NCI-H1930 (cell line): ENCODE data around the gene AFTPH.

Experiments used
- DNase-seq, 2 experiments: peaks; one replicate each; lab custom pipeline; 2025; lab: John Stamatoyannopoulos, UW

AFTPH gene

DNA sequence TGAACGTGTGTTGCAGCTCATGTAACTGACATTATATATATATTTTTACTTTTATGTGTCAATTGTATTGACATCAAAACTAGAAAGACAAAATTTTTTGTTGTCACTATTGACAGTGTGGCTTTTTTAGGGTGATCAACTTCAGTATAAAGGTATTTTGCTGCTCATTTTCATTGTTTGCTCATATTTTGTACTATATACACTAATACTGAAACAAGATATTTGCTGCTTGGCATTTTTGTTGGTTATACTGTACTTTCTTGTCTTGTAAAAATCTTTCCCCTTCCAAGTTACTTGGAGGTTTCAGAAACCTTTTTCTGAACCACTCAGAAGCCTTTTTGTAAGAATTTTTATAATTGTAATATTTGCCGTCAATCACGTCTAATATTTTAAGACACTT, 16.5 kb downstream of the AFTPH start:
- DNase-seq = no peak

DNA sequence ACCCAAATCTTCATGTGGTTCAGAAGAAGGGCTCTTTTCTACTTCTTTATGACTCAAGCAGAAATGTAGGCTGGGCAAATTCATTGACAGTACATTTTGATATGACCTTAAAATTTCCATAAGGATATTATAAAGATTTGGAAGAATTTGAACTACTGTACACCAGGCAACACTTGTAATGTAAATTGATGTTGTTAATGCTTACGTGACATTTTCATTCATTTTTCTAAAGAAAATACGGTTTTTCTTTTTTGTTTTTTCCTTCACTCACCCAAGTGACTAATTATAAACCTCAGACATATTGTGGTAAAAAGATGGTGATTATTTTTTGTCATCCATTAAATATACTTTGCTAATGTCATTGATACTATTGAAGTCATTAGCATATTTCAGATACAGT, 17.4 kb downstream of the AFTPH start:
- DNase-seq = no peak

DNA sequence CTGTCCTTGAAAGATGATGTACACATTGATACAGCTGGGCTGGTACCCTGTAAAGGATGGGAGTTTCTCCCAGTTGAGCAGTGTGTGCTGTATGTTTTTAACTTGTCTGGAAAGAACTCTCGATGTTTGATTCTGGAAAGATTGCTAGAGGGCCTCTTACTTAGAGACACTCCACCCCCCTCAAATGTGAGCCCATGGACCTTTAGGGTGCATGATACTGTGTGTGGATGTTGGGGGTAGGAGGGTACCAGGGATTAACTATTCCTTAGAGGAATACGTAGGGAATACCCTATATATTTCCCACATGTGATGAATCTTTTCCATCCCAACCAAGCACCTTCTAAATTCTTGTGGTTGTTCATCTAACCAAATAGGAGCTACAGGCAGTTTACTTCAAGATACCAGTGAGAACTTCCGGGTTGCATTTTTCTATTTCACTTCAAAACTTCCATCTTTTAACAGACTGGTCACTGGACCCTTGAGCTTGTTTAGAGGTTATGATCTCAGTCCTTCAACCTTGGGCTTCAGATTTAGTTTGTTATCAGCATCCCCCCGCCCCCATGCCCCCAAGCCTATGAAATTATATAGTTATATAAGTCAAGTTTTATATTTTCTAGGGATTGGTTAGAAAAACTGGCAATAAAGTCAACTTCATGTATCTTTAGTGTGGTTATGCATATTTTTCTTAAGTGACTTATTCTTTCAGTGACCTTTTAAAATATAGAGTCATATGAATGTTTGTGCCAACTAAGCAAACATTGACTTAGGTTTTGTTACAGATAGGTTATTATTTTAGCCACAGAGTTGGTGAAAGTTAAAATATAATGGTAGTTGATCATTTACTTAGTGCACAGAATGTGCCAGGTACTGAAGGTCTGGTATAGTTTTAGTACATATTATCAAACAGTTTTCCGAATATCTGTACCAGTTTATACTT, 18.2 kb downstream of the AFTPH start:
- DNase-seq = no peak

DNA sequence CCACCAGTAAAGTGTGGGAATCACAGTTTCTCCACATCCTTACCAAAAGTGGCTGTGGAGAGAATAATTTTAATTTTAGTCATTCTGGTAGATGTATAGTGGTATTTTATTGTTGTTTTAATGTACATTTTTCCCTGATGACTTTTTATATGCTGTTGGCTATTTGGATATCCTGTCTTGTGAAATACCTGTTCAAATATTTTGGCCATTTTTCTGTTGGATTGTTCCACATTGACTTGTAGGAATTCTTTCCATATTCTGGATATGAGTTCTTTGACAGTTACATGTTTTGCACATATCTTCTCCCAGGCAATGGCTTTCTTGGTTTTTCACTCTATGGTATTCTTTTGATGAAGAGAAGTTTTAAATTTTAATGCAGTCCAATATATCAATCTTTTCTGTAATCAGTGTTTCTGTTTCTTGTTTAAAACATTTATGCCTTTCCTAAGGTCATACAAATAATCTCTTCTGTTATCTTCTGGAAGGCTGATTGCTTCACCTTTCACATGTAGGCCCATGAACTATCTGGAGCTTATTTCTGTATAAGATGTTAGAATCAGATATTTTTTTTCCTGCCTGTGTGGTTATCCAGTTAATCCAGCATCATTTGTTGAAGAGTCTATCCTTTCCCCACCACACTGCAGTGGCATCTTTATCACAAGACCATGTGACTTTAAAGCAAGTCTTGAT, 19.0 kb downstream of the AFTPH start:
- no peak for DNase-seq

DNA sequence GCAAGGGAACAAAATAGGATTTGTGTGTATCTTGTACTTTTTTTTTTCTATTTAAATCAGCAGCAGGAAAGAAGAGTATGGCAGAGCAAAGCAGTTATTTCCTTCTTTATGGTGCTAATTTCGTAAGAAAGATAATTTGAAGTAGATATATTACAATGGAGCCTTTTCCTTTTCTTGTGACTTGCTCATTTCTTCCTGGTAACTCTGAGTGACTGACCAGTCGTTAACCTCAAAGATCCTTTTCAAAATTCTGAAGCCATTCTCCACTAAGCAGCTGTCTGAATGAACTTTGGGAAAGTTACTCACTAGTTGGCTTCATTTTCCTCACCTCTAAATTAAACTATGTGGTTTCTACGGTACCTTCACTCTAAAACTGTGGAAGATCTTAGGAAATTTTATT, 24.6 kb downstream of the AFTPH start:
- DNase-seq = no peak

DNA sequence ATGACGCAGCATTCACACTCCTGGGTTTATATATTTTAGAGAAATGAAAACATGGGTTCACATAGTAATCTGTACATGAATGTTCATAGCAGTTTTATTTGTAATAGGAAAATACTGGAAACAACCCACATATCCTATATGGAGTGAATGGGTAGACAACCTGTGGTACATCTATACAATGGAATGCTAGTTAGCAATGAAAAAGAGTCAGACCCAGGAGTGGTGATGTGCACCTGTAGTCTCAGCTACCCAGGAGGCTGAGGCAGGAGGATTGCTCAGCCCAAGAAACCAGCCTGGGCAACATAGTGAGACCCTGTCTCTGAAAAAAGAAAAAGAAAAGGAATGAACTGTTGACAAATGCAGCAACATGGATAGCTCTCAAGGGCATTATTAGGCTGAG, 25.9 kb downstream of the AFTPH start:
- DNase-seq = no peak

DNA sequence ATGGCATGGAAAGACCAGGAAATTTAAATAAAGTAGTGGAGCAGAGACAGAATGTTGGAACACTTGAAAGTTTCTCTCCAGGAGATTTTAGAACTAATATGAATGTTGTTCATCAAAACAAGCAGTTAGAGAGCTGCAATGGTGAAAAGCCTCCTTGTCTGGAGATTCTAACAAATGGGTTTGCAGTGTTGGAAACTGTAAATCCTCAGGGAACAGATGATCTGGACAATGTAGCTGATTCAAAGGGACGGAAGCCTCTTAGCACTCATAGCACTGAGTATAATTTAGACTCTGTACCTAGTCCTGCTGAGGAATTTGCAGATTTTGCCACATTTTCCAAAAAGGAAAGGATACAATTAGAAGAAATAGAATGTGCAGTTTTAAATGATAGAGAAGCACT, 27.7 kb downstream of the AFTPH start:
- no peak for DNase-seq

DNA sequence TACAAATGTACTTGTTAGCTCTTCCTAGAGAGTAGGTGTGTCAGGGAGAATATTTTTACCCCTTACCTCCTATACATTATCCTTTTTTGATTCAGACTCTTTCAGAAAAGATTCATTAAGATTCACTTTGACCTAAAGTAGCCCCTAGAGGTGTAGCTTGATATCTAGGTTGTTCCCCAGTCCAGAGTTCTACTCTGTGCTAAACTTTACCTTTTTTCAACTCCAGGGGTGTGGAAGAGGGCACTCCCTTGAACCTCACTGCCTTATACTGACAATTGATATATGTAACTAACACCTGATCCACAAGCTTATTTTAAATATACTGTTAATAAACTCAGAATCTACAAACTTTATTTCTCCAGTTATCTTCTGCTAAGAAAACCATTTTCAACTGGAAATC, 30.0 kb downstream of the AFTPH start:
- no peak for DNase-seq

DNA sequence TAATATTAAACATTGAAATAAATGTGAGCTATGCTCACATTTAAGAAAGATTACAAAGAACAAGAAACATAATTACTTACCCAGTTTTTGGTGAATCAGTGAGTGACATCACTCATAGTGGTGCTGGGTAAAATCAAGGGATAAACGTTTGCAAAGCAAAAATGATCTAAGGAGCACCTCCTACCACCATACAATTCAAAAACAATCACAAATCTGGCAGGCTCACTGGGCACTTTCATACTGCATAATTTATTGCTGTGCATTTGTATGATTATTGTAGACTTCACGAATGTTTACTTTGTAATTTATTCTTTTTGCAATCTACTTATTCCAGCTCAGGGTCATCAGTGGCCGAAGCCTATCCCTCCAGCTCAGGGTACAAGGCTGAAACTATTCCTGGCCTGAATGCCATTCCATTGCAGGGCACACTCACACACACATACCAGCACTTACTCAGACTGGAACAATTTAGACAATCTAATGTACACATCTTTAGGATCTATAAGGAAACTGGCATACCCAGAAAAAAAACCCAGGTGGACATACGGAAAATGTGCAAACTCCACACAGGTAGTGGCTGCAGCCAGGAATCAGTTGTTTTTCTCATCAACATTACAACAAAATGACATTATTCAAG, 34.4 kb downstream of the AFTPH start:
- DNase-seq = no peak

DNA sequence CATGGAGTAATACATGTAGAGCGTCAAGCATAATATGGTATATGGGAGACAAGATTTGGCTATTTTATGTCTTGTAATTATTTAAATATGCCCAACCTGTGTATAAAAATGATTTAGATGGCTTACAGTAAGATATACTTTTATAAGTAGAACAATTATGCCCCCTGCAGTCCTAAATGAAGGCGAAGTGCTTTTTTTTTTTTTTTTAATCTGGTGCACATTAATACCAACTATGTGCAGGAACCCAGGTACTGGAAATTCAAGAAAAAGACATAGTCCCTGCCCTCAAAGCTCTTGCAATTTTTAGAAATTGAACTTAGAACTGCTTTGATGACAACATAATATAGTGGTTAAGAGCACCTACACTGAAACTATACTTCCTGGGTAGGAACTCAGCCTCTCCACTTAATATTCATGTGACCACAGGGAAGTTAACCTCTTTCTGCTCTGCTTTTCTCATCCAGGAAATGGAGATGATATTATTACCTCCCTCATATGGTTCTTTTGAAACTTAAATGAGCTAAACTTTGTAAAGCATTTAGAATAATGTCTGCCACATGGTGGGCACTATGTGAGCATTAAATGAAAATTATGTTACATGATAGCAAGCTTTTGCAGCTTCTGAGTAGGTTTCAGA, 38.1 kb downstream of the AFTPH start:
- DNase-seq = no peak

DNA sequence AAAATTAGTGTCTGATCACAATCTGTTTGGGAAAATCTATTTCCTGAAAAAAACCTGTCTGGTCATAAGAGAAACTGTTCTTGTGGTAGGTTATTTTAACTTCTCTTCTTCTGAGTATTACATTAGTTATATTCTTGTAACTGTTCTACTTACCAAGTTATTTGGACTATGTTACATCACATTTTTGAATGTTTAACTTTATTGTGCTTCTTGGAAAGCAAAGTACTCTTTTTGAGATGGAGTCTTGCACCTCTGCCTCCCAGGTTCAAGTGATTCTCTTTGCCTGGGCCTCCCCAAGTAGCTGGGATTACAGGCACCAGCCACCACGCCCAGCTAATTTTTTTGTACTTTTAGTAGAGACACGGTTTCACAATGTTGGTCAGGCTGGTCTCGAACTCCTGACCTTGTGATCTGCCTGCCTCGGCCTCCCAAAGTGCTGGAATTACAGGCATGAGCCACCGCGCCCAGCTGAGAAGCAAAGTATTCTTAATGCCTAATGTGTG, 39.4 kb downstream of the AFTPH start:
- DNase-seq = no peak

DNA sequence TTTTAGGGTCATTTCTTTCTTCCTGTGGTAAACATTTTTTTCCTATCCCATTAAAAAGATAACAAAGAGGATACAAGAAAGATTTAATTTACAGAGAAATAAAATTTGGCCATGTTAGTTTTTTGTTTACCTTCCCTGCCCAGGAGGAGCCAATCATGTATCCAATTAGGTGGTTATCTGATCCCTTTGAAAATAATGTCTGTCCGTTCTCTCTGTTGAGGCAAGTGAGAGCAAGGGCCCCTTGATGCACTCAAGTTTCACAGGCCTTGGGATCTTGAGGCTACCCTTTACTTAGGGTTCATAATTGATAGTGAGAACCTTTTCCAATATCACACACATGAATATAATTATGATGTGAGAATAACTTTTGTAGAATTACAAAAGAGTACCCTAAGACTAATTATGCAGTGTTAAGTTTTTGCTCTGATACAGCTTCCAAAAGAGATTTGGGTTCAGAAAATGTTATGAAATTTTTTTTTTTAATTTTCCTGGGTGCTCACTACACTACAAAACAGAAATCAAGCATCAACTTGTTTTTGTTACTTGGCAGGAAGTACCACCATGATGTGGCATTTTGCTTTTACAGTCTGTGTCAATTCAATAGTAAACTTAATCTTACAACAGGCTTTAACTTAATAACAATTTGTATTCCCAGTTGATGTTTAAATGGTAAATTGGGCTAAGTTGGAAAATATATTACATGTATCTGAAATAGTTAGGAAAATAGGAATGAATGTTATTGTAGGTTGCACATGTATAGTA, 42.0 kb downstream of the AFTPH start:
- DNase-seq = peak; percentile 9 to 39

DNA sequence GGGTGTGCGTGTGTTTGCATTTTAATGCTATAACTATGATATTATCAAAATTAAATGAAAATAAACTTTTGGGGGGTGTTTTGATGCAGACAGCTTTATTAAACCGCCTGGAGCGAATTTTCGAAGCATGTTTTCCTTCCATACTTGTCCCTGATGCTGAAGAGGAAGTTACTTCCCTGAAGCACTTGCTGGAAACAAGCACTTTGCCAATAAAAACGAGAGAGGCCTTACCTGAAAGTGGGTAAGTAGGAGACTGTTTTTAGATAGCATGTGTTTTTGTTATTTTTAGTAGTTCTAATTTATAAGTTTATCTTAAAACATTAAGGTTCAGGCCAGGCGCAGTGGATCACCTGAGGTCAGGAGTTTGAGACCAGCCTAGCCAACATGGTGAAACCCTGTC, 43.3 kb downstream of the AFTPH start:
- DNase-seq = no peak

DNA sequence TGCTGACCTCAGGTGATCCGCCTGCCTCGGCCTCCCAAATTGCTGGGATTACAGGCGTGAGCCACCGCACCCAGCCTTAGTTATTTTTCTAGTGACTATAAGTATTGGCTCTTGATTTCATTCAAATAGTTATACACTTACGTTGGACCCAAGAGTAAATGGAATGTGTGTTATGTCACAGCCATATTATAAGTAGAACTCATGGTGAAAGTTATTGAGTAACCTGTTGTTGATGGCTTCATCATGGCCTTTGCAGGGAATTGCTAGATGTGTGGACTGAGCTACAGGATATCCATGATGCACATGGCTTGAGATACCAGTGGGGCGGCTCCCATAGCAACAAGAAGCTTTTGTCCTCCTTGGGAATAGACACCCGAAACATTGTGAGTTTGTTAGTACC, 44.7 kb downstream of the AFTPH start:
- no peak for DNase-seq

DNA sequence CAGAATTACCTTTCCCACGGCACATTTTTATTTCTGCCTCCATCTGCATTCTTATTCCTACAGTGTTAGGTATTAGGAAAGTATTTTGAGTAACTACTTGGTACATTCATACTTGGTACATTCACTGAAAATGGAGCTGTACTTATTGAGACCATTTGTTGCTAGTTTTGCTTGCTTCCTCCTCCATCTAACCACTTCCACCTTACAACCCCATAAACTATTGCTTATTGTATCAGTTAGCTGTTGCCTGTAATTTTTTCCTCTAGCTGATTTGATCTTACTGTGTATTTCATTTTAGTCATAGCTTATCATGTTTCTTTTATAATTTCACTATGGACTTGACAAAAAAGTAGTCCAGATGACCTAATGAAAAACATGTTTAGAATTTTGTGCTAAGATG, 50.7 kb downstream of the AFTPH start:
- no peak for DNase-seq

DNA sequence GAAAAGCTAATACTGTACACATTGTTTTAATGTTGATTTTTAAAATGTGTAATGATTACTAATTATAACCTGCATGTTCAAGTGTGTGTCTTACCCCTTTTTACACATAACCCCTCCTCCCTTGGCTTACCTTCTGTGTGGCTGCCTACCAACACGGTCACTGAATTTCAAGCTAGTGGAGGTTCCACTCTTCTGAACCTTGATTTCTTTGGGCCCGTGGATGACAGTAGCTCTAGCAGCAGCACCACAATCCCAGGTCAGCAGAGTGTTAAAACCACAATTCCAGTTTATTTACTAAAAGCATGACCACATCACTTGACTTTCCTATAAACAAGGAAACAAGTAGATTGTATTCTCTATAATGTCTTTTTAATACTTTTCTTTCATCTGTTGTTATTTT, 56.9 kb downstream of the AFTPH start:
- peak; percentile 6 to 36 for DNase-seq

DNA sequence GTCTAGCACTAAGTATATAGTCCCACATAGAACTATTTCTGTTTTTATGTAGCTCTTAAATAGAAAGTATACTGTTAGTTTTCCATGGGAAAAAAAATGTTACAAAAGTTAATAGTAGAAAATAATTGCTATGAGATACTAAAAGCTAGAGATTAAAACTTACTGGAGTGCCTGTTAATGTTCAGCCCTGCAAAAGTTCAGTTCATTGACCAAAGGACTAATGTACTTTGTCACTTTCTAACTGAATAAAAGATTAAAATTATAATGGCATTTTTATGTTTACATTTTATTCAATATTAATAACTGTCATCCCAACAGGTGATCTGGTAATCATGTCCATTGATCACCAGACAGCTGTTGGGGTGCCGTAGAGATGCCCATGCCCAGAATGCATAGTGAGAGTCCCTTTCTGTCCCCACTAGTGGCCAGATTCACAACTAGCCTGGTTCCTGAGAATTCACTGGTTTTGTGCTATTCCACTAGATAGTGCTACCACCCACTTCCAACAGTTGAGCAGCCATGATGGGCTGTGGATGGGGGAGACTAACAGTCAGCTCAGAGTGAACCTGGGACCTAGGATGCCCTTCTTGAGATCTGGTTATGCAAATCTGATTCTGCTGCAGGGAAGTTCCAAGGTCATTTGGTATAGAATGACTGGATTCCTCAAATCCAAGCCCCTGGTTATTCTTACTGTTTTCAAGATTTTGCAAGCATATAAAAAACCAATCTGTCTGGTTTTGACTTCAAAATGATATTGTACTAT, 57.8 kb downstream of the AFTPH start:
- DNase-seq = peak; percentile 18 to 48

DNA sequence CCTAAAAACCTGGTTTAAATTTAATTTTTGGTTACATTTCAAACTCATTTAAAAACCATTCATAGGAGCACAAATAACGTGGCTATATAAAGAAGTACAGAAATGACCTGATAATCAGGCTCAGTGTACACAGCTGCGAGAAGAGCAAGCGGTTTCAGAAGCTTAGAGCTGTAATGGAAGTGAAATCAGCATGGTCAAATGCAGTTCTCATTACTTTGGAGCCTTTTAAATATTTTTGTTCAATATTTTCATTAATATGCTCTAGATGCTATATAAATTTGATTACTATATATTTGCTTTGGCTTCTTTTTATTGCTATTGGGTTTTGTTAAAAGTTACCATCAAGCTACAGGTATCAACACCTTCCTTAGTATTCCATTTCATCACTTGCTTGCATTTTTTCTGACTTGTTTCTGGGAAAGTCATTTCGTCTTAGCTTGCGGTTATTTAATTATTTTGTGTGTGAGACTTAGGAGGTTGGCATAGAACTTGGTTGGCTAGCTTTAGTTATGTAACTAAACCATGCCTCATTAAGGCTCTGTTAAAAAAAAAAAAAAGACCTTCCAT, 58.7 kb downstream of the AFTPH start:
- peak; percentile 49 to 67 for DNase-seq

DNA sequence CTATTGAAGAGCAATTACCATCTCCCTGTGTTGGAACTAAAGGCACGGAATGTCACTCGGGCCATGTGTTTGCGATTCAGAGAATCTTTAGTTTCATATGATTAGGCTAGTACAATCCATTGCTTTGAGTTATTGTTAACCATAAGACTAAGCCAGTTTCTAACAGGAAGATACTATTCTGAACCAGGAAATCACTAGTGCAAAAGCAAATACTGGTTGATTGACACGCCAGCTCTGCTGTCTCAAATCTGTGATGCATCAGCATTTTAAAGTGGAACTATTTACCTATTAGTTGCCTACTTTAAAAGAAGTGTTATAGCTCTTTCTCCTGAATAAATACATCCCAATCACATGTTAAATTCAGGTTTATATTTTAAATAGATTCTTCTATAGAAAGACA, 61.9 kb downstream of the AFTPH start:
- DNase-seq = no peak

DNA sequence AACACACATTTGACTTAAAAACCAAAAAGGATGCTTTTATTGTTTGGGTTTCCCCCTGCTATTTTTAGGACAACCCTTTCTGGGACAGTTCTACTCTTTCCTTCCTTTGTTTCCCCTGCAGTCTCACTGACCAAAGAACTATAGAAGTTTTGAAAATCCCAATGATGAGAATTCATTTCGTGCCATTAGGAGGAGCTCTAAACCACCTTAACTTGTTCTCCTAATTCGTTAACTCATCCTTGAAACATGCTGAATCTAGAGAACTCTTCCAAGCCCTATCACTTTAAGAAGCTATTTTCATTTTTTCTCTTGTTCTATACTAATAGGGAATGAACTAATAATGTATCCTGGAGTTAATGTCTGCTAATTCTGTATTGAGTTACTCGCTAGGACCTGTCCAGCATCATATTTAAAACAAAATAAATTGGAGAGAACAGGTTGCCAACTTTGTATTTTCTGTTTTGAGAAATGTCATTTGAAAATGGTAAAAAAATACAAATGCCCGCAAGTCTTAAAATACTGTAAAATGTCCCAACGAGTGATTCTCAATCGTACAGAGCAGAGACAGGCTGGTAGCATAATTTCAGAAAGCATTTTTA, 62.9 kb downstream of the AFTPH start:
- no peak for DNase-seq
